ENCODE data around the gene ATOX1. TPM values are rescaled to one million over a fixed set of nuclear protein-coding genes. Genes with fewer than 3 reads are reported as not detected.

The ATOX1 gene
- polyA plus RNA-seq, 1 of the 3 experiments (the other 2 are of a cell fraction) = 497 TPM

DNA sequence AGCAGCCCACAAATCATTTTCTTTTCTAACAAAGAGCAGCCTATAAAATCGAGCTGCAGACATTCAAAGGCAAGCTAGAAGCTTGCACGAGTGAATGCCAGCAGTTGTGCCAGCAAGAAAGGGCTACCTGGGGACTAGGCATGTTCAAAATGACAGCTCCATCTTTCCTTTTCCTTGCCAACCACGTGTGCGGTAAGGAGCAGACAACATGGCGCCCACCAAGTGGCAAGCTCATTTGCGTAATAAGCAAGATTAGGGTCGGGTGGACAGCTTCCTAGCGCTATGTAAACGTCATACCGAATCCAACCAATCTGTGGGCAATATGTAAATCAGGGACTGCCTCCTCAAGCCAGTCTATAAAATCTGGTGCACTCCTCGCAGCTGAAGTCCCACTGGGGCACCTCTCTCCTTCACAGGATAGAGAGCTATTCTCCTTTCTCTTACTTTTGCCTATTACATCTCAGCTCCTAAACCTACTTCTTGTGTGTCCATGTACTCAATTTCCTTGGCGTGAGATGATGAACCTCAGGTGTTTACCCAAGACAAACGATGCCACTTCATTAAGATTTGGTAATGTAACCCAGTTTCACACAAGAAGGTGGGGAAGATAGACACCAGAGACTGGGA is 49.2 kb downstream of the ATOX1 start:
- H2AFZ ChIP-seq (ENCODE audit: low read depth) = no peak overlapping the region
- H3K9me3 ChIP-seq = no peaks in the 10 kb centered on the region
- no peaks in the 10 kb centered on the region for H3K79me2 ChIP-seq (ENCODE audit: insufficient read depth)
- no peaks in the 10 kb centered on the region for H3K9me2 ChIP-seq
- no peak overlapping the region for H3K4me3 ChIP-seq (ENCODE audit: low read depth in 2 of 2, low read length in 1 of 2)
- peaks cover 7% of the 10 kb centered on the region for H3F3A ChIP-seq (replicated peaks; ENCODE audit: insufficient read depth)
- 77% methylated on average over 13 of the region's 13 CpGs for WGBS (ENCODE audit: low lambda C conversion rate)
- ChIA-PET POLR2A (no interaction called here), CTCF (interaction anchor here (1.6 to 7.4 kb wide), 3 partner anchors 11 to 50 kb away, joined by 5 to 49 read pairs (median 9); no protein-coding TSS in a partner anchor)
- no peaks in the 10 kb centered on the region for H3K27me3 ChIP-seq (ENCODE audit: insufficient read depth)
- no peak overlapping the region for H3K4me2 ChIP-seq
- TF ChIP-seq YY1 (IDR thresholded peaks at IDR 0.05; ENCODE audit: low read depth) (no peak), POLR2AphosphoS5 (IDR thresholded peaks at IDR 0.05; ENCODE audit: low read depth, low read length) (no peak), EZH2phosphoT487 (IDR thresholded peaks at IDR 0.05; ENCODE audit: borderline replicate concordance, low read depth) (no peak), PBX3 (IDR thresholded peaks at IDR 0.05) (no peak), IRF3 (IDR thresholded peaks at IDR 0.05; ENCODE audit: low read depth, low read length) (no peak), ELF1 (IDR thresholded peaks at IDR 0.05) (no peak), USF1 (IDR thresholded peaks at IDR 0.05; ENCODE audit: borderline replicate concordance, low read depth) (no peak), RCOR1 (IDR thresholded peaks at IDR 0.05; ENCODE audit: low read length) (no peak)
- TF ChIP-seq, protein P1, sequence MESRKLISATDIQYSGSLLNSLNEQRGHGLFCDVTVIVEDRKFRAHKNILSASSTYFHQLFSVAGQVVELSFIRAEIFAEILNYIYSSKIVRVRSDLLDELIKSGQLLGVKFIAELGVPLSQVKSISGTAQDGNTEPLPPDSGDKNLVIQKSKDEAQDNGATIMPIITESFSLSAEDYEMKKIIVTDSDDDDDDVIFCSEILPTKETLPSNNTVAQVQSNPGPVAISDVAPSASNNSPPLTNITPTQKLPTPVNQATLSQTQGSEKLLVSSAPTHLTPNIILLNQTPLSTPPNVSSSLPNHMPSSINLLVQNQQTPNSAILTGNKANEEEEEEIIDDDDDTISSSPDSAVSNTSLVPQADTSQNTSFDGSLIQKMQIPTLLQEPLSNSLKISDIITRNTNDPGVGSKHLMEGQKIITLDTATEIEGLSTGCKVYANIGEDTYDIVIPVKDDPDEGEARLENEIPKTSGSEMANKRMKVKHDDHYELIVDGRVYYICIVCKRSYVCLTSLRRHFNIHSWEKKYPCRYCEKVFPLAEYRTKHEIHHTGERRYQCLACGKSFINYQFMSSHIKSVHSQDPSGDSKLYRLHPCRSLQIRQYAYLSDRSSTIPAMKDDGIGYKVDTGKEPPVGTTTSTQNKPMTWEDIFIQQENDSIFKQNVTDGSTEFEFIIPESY (IDR thresholded peaks at IDR 0.05; ENCODE audit: borderline replicate concordance, low read depth) = no peak
- no peak for DNase-seq
- no peaks in the 10 kb centered on the region for H3K36me3 ChIP-seq (replicated peaks in 1 of 2; ENCODE audit: control insufficient read depth in 1 of 2, insufficient read depth in 2 of 2, low read length in 1 of 2)
- H3K27ac ChIP-seq (ENCODE audit: low read depth in 2 of 2, low read length in 1 of 2) = no peak overlapping the region
- no peaks in the 10 kb centered on the region for H3K4me1 ChIP-seq (ENCODE audit: control insufficient read depth in 1 of 2, insufficient read depth in 2 of 2, low read depth in 1 of 2, low read length in 1 of 2)
- no peaks in the 10 kb centered on the region for H4K20me1 ChIP-seq (ENCODE audit: insufficient read depth)
- no peak overlapping the region for H3K9ac ChIP-seq

GRCh38 chr5:151708126-151708525 is 50.3 kb downstream of the ATOX1 start:
- H3K79me2 ChIP-seq (ENCODE audit: insufficient read depth) = no peaks in the 10 kb centered on the region
- ChIA-PET CTCF (interaction anchor here (0.8 to 7.4 kb wide), 5 partner anchors 11 to 49 kb away, joined by 3 to 49 read pairs (median 5); no protein-coding TSS in a partner anchor), POLR2A (no interaction called here)
- TF ChIP-seq MEF2A (IDR thresholded peaks at IDR 0.05; ENCODE audit: borderline replicate concordance, low read depth) = no peak
- TF ChIP-seq FOXJ3 (CRISPR knock-in tag; IDR thresholded peaks at IDR 0.05) = no peak
- no peak for TF ChIP-seq RCOR1 (IDR thresholded peaks at IDR 0.05; ENCODE audit: low read length)
- TF ChIP-seq NFIC (IDR thresholded peaks at IDR 0.05; ENCODE audit: borderline replicate concordance) = no peak
- no peak for TF ChIP-seq GABPA (IDR thresholded peaks at IDR 0.05; ENCODE audit: low read depth)
- TF ChIP-seq EZH2phosphoT487 (IDR thresholded peaks at IDR 0.05; ENCODE audit: borderline replicate concordance, low read depth) = no peak
- TF ChIP-seq POLR2AphosphoS5 (IDR thresholded peaks at IDR 0.05; ENCODE audit: low read depth, low read length) = no peak
- TF ChIP-seq TEAD4 (IDR thresholded peaks at IDR 0.05; ENCODE audit: borderline replicate concordance, insufficient read depth) = no peak
- no peak for TF ChIP-seq SMC3 (IDR thresholded peaks at IDR 0.05; ENCODE audit: low read depth, low read length)
- TF ChIP-seq IRF3 (IDR thresholded peaks at IDR 0.05; ENCODE audit: low read depth, low read length) = no peak
- no peak for TF ChIP-seq EP300 (IDR thresholded peaks at IDR 0.05; ENCODE audit: borderline replicate concordance in 1 of 2, low read depth in 1 of 2, low read length in 1 of 2)
- no peaks in the 10 kb centered on the region for H3K27me3 ChIP-seq (ENCODE audit: insufficient read depth)
- H3K4me2 ChIP-seq = no peak overlapping the region
- no peaks in the 10 kb centered on the region for H3K9me3 ChIP-seq
- H3K27ac ChIP-seq (ENCODE audit: low read depth in 2 of 2, low read length in 1 of 2) = no peak overlapping the region
- peaks cover 0 to 3% of the 10 kb centered on the region in 2 experiments; a peak in 2 of 4 replicates for H3K4me1 ChIP-seq (ENCODE audit: control insufficient read depth in 1 of 2, insufficient read depth in 2 of 2, low read depth in 1 of 2, low read length in 1 of 2)
- H3K36me3 ChIP-seq (replicated peaks in 1 of 2; ENCODE audit: control insufficient read depth in 1 of 2, insufficient read depth in 2 of 2, low read length in 1 of 2) = no peaks in the 10 kb centered on the region
- no peaks in the 10 kb centered on the region for H3K9me2 ChIP-seq
- no peaks in the 10 kb centered on the region for H4K20me1 ChIP-seq (ENCODE audit: insufficient read depth)
- no peak for DNase-seq
- H3K4me3 ChIP-seq (ENCODE audit: low read depth in 2 of 2, low read length in 1 of 2) = no peak overlapping the region
- H3K9ac ChIP-seq = no peak overlapping the region
- no peak overlapping the region for H2AFZ ChIP-seq (ENCODE audit: low read depth)
- H3F3A ChIP-seq (replicated peaks; ENCODE audit: insufficient read depth) = peaks cover 13% of the 10 kb centered on the region

Data from SK-N-SH (cell line).